HCT116 (cell line): Measurements from ENCODE around the gene KIAA2012. TPM values are rescaled to one million over a fixed set of nuclear protein-coding genes. Genes with fewer than 3 reads are reported as not detected.

Experiments used
- ATAC-seq: fragments of 200-7000 bp; cut with Tn5 transposase; 2 replicates; pipeline ENCODE4 v1.9.1; 2020; ENCODE audit warnings: mild to moderate bottlenecking, moderate library complexity
- BruUV-seq: library from RNA; stranded (reverse); fragments of 400-500 nt; replicated peaks from 2 replicates; lab custom pipeline; 2021; lab: Mats Ljungman, UMichigan
- CTCF ChIA-PET: fragments of 300-600 bp; sonication (Branson Sonifier 250); formaldehyde crosslinking; loops from one replicate; lab custom pipeline; 2021; ENCODE audit warnings: antibody characterized with exemption; lab: Charles Lee
- POLR2A ChIA-PET: fragments of 300-600, 350-600 bp; sonication (Branson Sonifier 250); formaldehyde crosslinking; loops from one replicate; lab custom pipeline; 2021; ENCODE audit warnings: antibody characterized with exemption; lab: Charles Lee
- RAD21 ChIA-PET, 2 experiments: fragments of 300-600 bp; sonication (Branson Sonifier 250); formaldehyde crosslinking; loops; one replicate each; lab custom pipeline; 2023; ENCODE audit warnings: low total read pairs in 2 of 2; ENCODE audit not compliant: uncharacterized antibody in 2 of 2, unreplicated experiment in 2 of 2, low non-redundant PET in 1 of 2; lab: Charles Lee
- DNase-seq: peaks from one replicate; pipeline ENCODE4 v3.0.0-alpha.2; 2010; ENCODE audit warnings: low read depth, low spot score
- H2AFZ ChIP-seq: fragments of 200-600 bp; shearing (Covaris generic), sonication (generic); 2 replicates; pipeline ENCODE4 v1.6.1; 2017; ENCODE audit warnings: low read depth, mixed run types, mixed read lengths, antibody characterized with exemption, low read length; ENCODE audit not compliant: poor library complexity, severe bottlenecking
- H3K27ac ChIP-seq: 2 replicates; pipeline ENCODE4 v1.5.1; 2012; ENCODE audit warnings: low read depth, low read length
- H3K27me3 ChIP-seq: fragments of 200-600 bp; sonication (generic); 2 replicates; pipeline ENCODE4 v1.6.1; 2016; ENCODE audit warnings: mixed run types, low read length, mixed read lengths; ENCODE audit not compliant: insufficient read depth
- H3K36me3 ChIP-seq, 2 experiments: fragments of 200-500 bp in 1 of 2; fragments of 200-600 bp in 1 of 2; sonication (Bioruptor generic) in 1 of 2; sonication (generic) in 1 of 2; 2 replicates each; pipeline versions ENCODE4 v1.5.1 to v1.6.1; 2014 to 2016; ENCODE audit warnings: low read length in 2 of 2, inconsistent platforms in 1 of 2, mixed read lengths in 1 of 2, mixed run types in 1 of 2; ENCODE audit not compliant: insufficient read depth in 2 of 2, control insufficient read depth in 1 of 2
- H3K4me1 ChIP-seq, 2 experiments: fragments of 200-600 bp in 1 of 2; sonication (generic) in 1 of 2; 2 replicates each; pipeline versions ENCODE4 v1.5.1 to v1.6.1; 2012 to 2017; ENCODE audit warnings: low read length in 2 of 2, inconsistent platforms in 1 of 2, mild to moderate bottlenecking in 1 of 2, mixed read lengths in 1 of 2, mixed run types in 1 of 2, moderate library complexity in 1 of 2; ENCODE audit not compliant: insufficient read depth in 2 of 2, control insufficient read depth in 1 of 2
- H3K4me2 ChIP-seq: fragments of 200-600 bp; sonication (generic); 2 replicates; pipeline ENCODE4 v1.6.1; 2017; ENCODE audit warnings: mixed run types, low read length, mixed read lengths
- H3K4me3 ChIP-seq, 2 experiments: fragments of 200-600 bp in 1 of 2; sonication (generic) in 1 of 2; replicated peaks in 1 of 2; 2 replicates each; pipeline ENCODE4 v1.5.1; 2011 to 2016; ENCODE audit warnings: low read length in 2 of 2, control low read depth in 1 of 2, low read depth in 1 of 2, mild to moderate bottlenecking in 1 of 2, mixed read lengths in 1 of 2, mixed run types in 1 of 2
- H3K79me2 ChIP-seq: fragments of 200-600 bp; sonication (generic); 2 replicates; pipeline ENCODE4 v1.6.1; 2017; ENCODE audit warnings: mild to moderate bottlenecking, mixed run types, low read length, moderate library complexity, mixed read lengths; ENCODE audit not compliant: insufficient read depth
- H3K9ac ChIP-seq: fragments of 200-600 bp; sonication (generic); 2 replicates; pipeline ENCODE4 v1.6.1; 2016; ENCODE audit warnings: low read length, mixed read lengths
- H3K9me2 ChIP-seq: fragments of 200-600 bp; sonication (generic), shearing (Covaris generic); 2 replicates; pipeline ENCODE4 v1.6.1; 2017; ENCODE audit warnings: mixed run types, mild to moderate bottlenecking, moderate library complexity; ENCODE audit not compliant: insufficient read depth
- H3K9me3 ChIP-seq, 2 experiments: fragments of 200-500 bp in 1 of 2; fragments of 200-600 bp in 1 of 2; sonication (Bioruptor generic) in 1 of 2; sonication (generic) in 1 of 2; 2 replicates each; pipeline ENCODE4 v1.6.1; 2014 to 2017; ENCODE audit warnings: low read length in 2 of 2, mixed read lengths in 2 of 2, inconsistent platforms in 1 of 2, low read depth in 1 of 2, mild to moderate bottlenecking in 1 of 2, mixed run types in 1 of 2, moderate library complexity in 1 of 2; ENCODE audit not compliant: control insufficient read depth in 1 of 2, insufficient read depth in 1 of 2
- H4K20me1 ChIP-seq: fragments of 200-600 bp; sonication (generic), shearing (Covaris generic); 2 replicates; pipeline ENCODE4 v1.6.1; 2017; ENCODE audit warnings: mixed run types, mild to moderate bottlenecking, moderate library complexity; ENCODE audit not compliant: insufficient read depth
- CTCF ChIP-seq, 3 experiments: fragments of 200-600 bp in 1 of 3; sonication (generic) in 1 of 3; IDR thresholded peaks in 2 of 3; conservative IDR thresholded peaks in 1 of 3; 2 replicates each; pipeline ENCODE4 v1.5.1; 2012 to 2017; ENCODE audit warnings: low read depth in 2 of 3, low read length in 2 of 3, antibody characterized with exemption in 1 of 3, borderline replicate concordance in 1 of 3, control low read depth in 1 of 3, mild to moderate bottlenecking in 1 of 3, mixed read lengths in 1 of 3, mixed run types in 1 of 3, moderate library complexity in 1 of 3; ENCODE audit not compliant: insufficient read depth in 1 of 3
- EGR1 ChIP-seq: IDR thresholded peaks from 2 replicates; pipeline ENCODE4 v1.6.1; 2012; ENCODE audit warnings: low read depth
- FOSL1 ChIP-seq: IDR thresholded peaks from 2 replicates; pipeline ENCODE4 v1.6.1; 2012; ENCODE audit warnings: low read depth
- RAD21 ChIP-seq: IDR thresholded peaks from 2 replicates; pipeline ENCODE4 v1.6.1; 2012; ENCODE audit warnings: low read depth, mild to moderate bottlenecking
- REST ChIP-seq: IDR thresholded peaks from 2 replicates; pipeline ENCODE4 v1.6.1; 2012; ENCODE audit warnings: low read depth
- SRF ChIP-seq: IDR thresholded peaks from 2 replicates; pipeline ENCODE4 v1.6.1; 2012; ENCODE audit warnings: low read depth
- intact Hi-C: fragments of 100-400 bp; cut with micrococcal nuclease; formaldehyde crosslinking; loops from 2 replicates; pipeline ENCODE4 v1.10.0; 2022
- total RNA-seq: library from RNA; stranded (reverse); gene quantifications from one replicate; pipeline ENCODE4 v1.2.1, GENCODE V29; 2021; ENCODE audit not compliant: unreplicated experiment

The KIAA2012 gene
- total RNA-seq, 1 experiment from 2014 or later = not detected

GRCh38 chr2:202193881-202194353 is 120.9 kb downstream of the KIAA2012 start (continued):
- TF ChIP-seq REST = no peak
- TF ChIP-seq, all 23 proteins: peak for 0

- Histone ChIP-seq H3K4me2 (no peak overlapping the region), H3K79me2 (no peaks in the 10 kb centered on the region), H3K36me3 (no peaks in the 10 kb centered on the region), H3K27me3 (no peaks in the 10 kb centered on the region), H3K9me3 (no peaks in the 10 kb centered on the region), H3K4me1 (no peaks in the 10 kb centered on the region), H3K27ac (no peak overlapping the region), H2AFZ (no peak overlapping the region), H3K9ac (no peak overlapping the region), H3K9me2 (no peaks in the 10 kb centered on the region), H4K20me1 (no peaks in the 10 kb centered on the region), H3K4me3 (no peak overlapping the region)
- intact Hi-C loops = no loop called here
- DNase-seq (no peak), ATAC-seq (no peak)
- TF ChIP-seq SRF = no peak
- no peak for TF ChIP-seq CTCF (IDR thresholded peaks at IDR 0.05 in 2 of 3, conservative IDR thresholded peaks at IDR 0.05 in 1 of 3; ENCODE audit: borderline replicate concordance in 1 of 3, insufficient read depth in 1 of 3, low read depth in 2 of 3, low read length in 2 of 3)
- TF ChIP-seq FOSL1 = no peak
- no peak for TF ChIP-seq RAD21
- no peak for TF ChIP-seq EGR1
- BruUV-seq = no TSS peak
- ChIA-PET POLR2A (no interaction called here), CTCF (no interaction called here), RAD21 (no interaction called here)
Measured at GRCh38 chr2:202194418-202194817, 121.4 kb downstream of the KIAA2012 start.
